HG03521 (cell line): ENCODE data around the gene SNX25.
"Not testable (repeated sequence)": the region's sequence is repeated elsewhere in the genome, so short reads cannot be mapped to it uniquely, and the experiment has no call there.

Source experiments
- ATAC-seq: cut with Tn5 transposase; IDR thresholded peaks from one replicate; pipeline ENCODE4 v1.9.1; 2021; ENCODE audit warnings: mild to moderate bottlenecking, moderate library complexity; ENCODE audit not compliant: unreplicated experiment

Gene SNX25

GRCh38 chr4:185332575-185333464 is 123.4 kb downstream of the SNX25 start:
- ATAC-seq, result peak; percentile 75

GRCh38 chr4:185334326-185334725 is 124.9 kb downstream of the SNX25 start:
- no peak for ATAC-seq

- no peak for ATAC-seq
Measured at GRCh38 chr4:185335579-185335978, 126.2 kb downstream of the SNX25 start.

- no peak for ATAC-seq
Measured at GRCh38 chr4:185339941-185340340, 130.5 kb downstream of the SNX25 start.

- ATAC-seq, result no peak
Measured at GRCh38 chr4:185341377-185341776, 132.0 kb downstream of the SNX25 start.

GRCh38 chr4:185341841-185342240 is 132.4 kb downstream of the SNX25 start:
- peak; percentile 79 for ATAC-seq

- ATAC-seq, result no peak
Measured at GRCh38 chr4:185343726-185344581, 134.6 kb downstream of the SNX25 start.

GRCh38 chr4:185344743-185345538 is 135.5 kb downstream of the SNX25 start:
- no peak for ATAC-seq

GRCh38 chr4:185346975-185347601 is 137.7 kb downstream of the SNX25 start:
- no peak for ATAC-seq

GRCh38 chr4:185351691-185352090 is 142.3 kb downstream of the SNX25 start:
- ATAC-seq, result no peak

GRCh38 chr4:185352202-185352601 is 142.8 kb downstream of the SNX25 start:
- no peak for ATAC-seq

- no peak for ATAC-seq
Measured at GRCh38 chr4:185352741-185353140, 143.3 kb downstream of the SNX25 start.

GRCh38 chr4:185357211-185357610 is 147.8 kb downstream of the SNX25 start:
- ATAC-seq, result no peak

- ATAC-seq, result no peak
Measured at GRCh38 chr4:185357733-185358440, 148.5 kb downstream of the SNX25 start.

GRCh38 chr4:185358514-185358913 is 149.1 kb downstream of the SNX25 start:
- no peak for ATAC-seq

GRCh38 chr4:185358959-185359358 is 149.6 kb downstream of the SNX25 start:
- ATAC-seq, result no peak

GRCh38 chr4:185359767-185360446 is 150.5 kb downstream of the SNX25 start:
- ATAC-seq, result no peak

- ATAC-seq, result no peak
Measured at GRCh38 chr4:185361872-185362271, 152.5 kb downstream of the SNX25 start.

GRCh38 chr4:185362570-185362969 is 153.2 kb downstream of the SNX25 start:
- ATAC-seq, result not testable (repeated sequence)
